ENCODE data around the gene CRTC2. TPM values are rescaled to one million over a fixed set of nuclear protein-coding genes. Genes with fewer than 3 reads are reported as not detected.
A peak's percentile ranks its signal among the peaks of the same experiment; 100 is the strongest.

Gene CRTC2
- total RNA-seq, 1 donor from 2014 or later = 41.9 TPM

GRCh38 chr1:153951801-153952200, 6.6 kb downstream of the CRTC2 start:
- Mint-ChIP-seq H3K27me3 (no peaks in the 10 kb centered on the region), H3K36me3 (ENCODE audit: insufficient read depth) (peaks cover 11% of the 10 kb centered on the region), H3K9me3 (ENCODE audit: low read depth) (no peaks in the 10 kb centered on the region), H3K27ac (no peak overlapping the region), H3K4me3 (ENCODE audit: low read depth) (no peak overlapping the region), H3K4me1 (ENCODE audit: low read depth) (peaks cover 11% of the 10 kb centered on the region)
- no peak for DNase-seq (ENCODE audit: low spot score, unreplicated experiment)
- TF ChIP-seq, protein P1, sequence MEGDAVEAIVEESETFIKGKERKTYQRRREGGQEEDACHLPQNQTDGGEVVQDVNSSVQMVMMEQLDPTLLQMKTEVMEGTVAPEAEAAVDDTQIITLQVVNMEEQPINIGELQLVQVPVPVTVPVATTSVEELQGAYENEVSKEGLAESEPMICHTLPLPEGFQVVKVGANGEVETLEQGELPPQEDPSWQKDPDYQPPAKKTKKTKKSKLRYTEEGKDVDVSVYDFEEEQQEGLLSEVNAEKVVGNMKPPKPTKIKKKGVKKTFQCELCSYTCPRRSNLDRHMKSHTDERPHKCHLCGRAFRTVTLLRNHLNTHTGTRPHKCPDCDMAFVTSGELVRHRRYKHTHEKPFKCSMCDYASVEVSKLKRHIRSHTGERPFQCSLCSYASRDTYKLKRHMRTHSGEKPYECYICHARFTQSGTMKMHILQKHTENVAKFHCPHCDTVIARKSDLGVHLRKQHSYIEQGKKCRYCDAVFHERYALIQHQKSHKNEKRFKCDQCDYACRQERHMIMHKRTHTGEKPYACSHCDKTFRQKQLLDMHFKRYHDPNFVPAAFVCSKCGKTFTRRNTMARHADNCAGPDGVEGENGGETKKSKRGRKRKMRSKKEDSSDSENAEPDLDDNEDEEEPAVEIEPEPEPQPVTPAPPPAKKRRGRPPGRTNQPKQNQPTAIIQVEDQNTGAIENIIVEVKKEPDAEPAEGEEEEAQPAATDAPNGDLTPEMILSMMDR (IDR thresholded peaks at IDR 0.05; ENCODE audit: unreplicated experiment) = no peak

DNA sequence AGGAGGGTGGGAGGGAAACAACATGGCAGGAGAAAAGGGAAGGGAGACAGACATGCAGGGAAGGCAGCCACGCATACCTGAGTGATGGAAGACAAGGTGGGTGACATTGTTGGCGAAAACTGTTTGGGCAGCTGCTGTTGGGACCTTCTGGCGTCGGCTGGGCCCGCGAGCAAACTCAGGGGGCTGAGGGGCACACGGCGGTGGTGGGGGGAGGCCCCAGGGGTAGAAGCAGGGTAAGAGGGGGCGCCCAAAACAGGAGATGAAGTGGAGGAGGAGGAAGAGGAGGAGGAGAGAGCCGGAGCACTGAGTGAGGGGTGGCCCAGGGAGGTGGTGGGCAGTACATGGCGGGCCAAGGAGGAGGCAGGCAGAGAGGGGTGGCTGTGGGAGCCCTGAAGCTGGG, 7.2 kb downstream of the CRTC2 start:
- DNase-seq (ENCODE audit: low spot score, unreplicated experiment) = no peak
- Mint-ChIP-seq H3K27me3 (no peaks in the 10 kb centered on the region), H3K4me3 (ENCODE audit: low read depth) (no peak overlapping the region), H3K27ac (no peak overlapping the region), H3K4me1 (ENCODE audit: low read depth) (peaks cover 9% of the 10 kb centered on the region), H3K9me3 (ENCODE audit: low read depth) (no peaks in the 10 kb centered on the region), H3K36me3 (ENCODE audit: insufficient read depth) (peaks cover 11% of the 10 kb centered on the region)
- TF ChIP-seq, protein P1 (IDR thresholded peaks at IDR 0.05; ENCODE audit: unreplicated experiment) = no peak

DNA sequence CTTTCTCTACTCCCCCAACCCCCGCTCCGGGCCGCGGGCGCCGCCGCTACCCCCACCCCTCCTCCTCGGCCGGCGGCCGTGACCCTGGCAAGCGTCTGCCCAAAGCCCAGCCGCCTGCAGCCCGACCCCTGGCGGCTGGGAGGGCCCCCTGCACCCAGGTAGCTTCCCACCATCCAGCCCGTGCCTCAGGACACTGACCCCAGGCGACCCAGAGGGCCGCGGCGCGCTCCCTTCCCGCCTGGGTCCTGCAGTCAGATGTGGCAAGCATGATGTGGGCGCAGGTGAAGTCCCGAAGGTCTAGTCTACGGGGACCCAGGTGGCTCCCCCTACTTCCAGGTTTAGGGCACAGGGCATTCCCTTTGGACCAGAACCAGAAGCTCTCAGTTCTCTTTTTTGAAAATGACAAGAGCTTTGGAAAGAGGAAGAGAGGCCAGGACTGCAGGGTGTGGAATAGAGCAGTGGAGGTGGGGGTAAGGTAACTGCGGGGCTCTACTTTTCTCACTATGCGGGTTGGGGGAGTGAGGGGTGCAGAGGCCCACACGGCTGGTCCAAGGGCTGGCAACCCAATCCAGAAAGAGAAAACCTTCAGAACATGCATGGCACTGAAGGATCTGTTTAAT, 11.7 kb downstream of the CRTC2 start, which contains the start of gene DENND4B:
Gene DENND4B, minus strand, starts transcription at position 97 of the 620 bp plus-strand sequence. CDS start 2,344 bp downstream, outside the sequence.
- no peaks in the 10 kb centered on the region for H3K9me3 Mint-ChIP-seq (ENCODE audit: low read depth)
- TF ChIP-seq, protein P1 (IDR thresholded peaks at IDR 0.05; ENCODE audit: unreplicated experiment) = peak; percentile 91
- peaks cover 7% of the 10 kb centered on the region for H3K4me1 Mint-ChIP-seq (ENCODE audit: low read depth)
- H3K27ac Mint-ChIP-seq = peak within 1 kb of the TSS; percentile 94
- DNase-seq (ENCODE audit: low spot score, unreplicated experiment) = peak; percentile 77
- H3K4me3 Mint-ChIP-seq (ENCODE audit: low read depth) = peak within 1 kb of the TSS; percentile 75
- no peaks in the 10 kb centered on the region for H3K27me3 Mint-ChIP-seq
- H3K36me3 Mint-ChIP-seq (ENCODE audit: insufficient read depth) = peaks cover 9% of the 10 kb centered on the region

DNA sequence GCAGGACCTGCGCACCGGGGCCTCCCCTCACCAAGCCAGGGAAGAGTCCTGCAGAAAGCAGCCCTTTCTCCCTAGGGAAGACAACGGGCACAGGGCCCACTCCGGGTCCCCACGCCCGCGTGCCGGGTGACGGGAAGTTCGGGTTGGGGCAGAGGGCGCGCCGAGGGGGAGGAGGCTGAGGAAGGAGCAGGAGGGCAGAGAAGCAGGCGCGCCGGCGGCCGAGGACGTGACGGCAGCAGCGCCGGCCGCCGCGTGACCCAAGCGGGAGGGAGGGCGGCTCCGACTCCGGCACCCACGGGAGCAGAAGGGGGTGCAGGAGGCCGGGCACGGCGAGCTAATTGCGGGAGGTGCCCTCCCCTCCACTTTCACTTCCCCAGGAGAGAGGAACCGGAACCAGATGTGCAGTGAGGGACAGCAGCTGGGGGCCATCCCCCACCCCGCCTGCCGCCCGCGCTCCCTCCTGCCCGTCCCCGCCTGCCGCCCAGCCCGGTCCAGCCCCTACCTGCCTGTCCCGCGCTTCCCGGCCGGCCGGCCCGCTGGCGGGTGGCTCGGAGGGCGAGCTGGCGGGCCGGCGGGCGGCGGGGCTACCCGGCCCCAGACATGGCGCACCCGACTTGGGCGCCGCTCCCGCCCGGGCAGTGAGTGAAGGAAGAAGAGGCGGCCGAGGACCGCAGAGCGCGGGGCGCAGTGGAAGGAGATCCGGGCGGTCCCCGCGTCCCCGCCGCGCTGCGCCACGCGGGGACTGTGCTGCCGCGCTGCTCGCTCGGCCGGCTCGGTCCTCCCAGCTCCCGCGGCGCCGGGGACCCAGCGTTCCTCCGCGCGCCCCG, 12.4 kb downstream of the CRTC2 start:
- peaks cover 7% of the 10 kb centered on the region for H3K4me1 Mint-ChIP-seq (ENCODE audit: low read depth)
- TF ChIP-seq, protein P1 (IDR thresholded peaks at IDR 0.05; ENCODE audit: unreplicated experiment) = no peak
- H3K36me3 Mint-ChIP-seq (ENCODE audit: insufficient read depth) = peaks cover 8% of the 10 kb centered on the region
- H3K27ac Mint-ChIP-seq = peak overlapping the region; percentile 94
- no peaks in the 10 kb centered on the region for H3K27me3 Mint-ChIP-seq
- H3K4me3 Mint-ChIP-seq (ENCODE audit: low read depth) = peak overlapping the region; percentile 75
- DNase-seq (ENCODE audit: low spot score, unreplicated experiment) = peak; percentile 35
- H3K9me3 Mint-ChIP-seq (ENCODE audit: low read depth) = no peaks in the 10 kb centered on the region

GRCh38 chr1:153945131-153945794, 13.1 kb downstream of the CRTC2 start:
- H3K36me3 Mint-ChIP-seq (ENCODE audit: insufficient read depth) = peaks cover 6% of the 10 kb centered on the region
- peak overlapping the region; percentile 94 for H3K27ac Mint-ChIP-seq
- H3K4me3 Mint-ChIP-seq (ENCODE audit: low read depth) = peak overlapping the region; percentile 75
- no peak for DNase-seq (ENCODE audit: low spot score, unreplicated experiment)
- TF ChIP-seq, protein P1 (IDR thresholded peaks at IDR 0.05; ENCODE audit: unreplicated experiment) = no peak
- H3K4me1 Mint-ChIP-seq (ENCODE audit: low read depth) = peaks cover 7% of the 10 kb centered on the region
- no peaks in the 10 kb centered on the region for H3K27me3 Mint-ChIP-seq
- no peaks in the 10 kb centered on the region for H3K9me3 Mint-ChIP-seq (ENCODE audit: low read depth)
